H1 (cell line): ENCODE results near the gene BABAM2. TPM values are rescaled to one million over a fixed set of nuclear protein-coding genes. Genes with fewer than 3 reads are reported as not detected.
"Not testable (repeated sequence)": the region's sequence is repeated elsewhere in the genome, so short reads cannot be mapped to it uniquely, and the experiment has no call there.

Experiments used
- CTCF ChIA-PET: fragments of 300-600 bp; sonication (Branson Sonifier 250); formaldehyde crosslinking; loops from one replicate; lab custom pipeline; 2021; ENCODE audit not compliant: partially characterized antibody; lab: Charles Lee
- POLR2A ChIA-PET: fragments of 300-600 bp; sonication (Branson Sonifier 250); formaldehyde crosslinking; loops from one replicate; lab custom pipeline; 2021; ENCODE audit warnings: inconsistent platforms; ENCODE audit not compliant: partially characterized antibody; lab: Charles Lee
- DNase-seq, 2 experiments: peaks; one replicate each; pipeline versions ENCODE4 v3.0.0 to v3.0.0-alpha.2; 2010 to 2022; ENCODE audit warnings: low spot score in 2 of 2, low read depth in 1 of 2, mixed read lengths in 1 of 2
- FAIRE-seq: peaks from 2 replicates; lab custom pipeline; 2011; peaks lifted over from hg19 to GRCh38; lab: Jason Lieb, UNC
- H2AFZ ChIP-seq: 2 replicates; pipeline ENCODE4 v1.8.1; 2012; ENCODE audit warnings: low read length, inconsistent platforms
- H2AK5ac ChIP-seq: 2 replicates; pipeline ENCODE4 v1.6.1; 2013; ENCODE audit warnings: low read depth, low read length
- H2BK120ac ChIP-seq: replicated peaks from 2 replicates; pipeline ENCODE3; 2013; ENCODE audit warnings: low read depth, low read length, inconsistent platforms
- H2BK12ac ChIP-seq: 2 replicates; pipeline ENCODE4 v1.6.1; 2013; ENCODE audit warnings: low read depth, low read length
- H2BK15ac ChIP-seq: 2 replicates; pipeline ENCODE4 v1.6.1; 2013; ENCODE audit warnings: low read length
- H2BK20ac ChIP-seq: 2 replicates; pipeline ENCODE4 v1.6.1; 2013; ENCODE audit warnings: low read length
- H2BK5ac ChIP-seq: 2 replicates; pipeline ENCODE4 v1.6.1; 2013; ENCODE audit warnings: low read depth, low read length
- H3K14ac ChIP-seq: 2 replicates; pipeline ENCODE4 v1.6.1; 2013; ENCODE audit warnings: inconsistent platforms; ENCODE audit not compliant: insufficient read length
- H3K18ac ChIP-seq: 2 replicates; pipeline ENCODE4 v1.6.1; 2013; ENCODE audit warnings: low read length; ENCODE audit errors: extremely low read depth
- H3K23ac ChIP-seq: 2 replicates; pipeline ENCODE4 v1.6.1; 2013; ENCODE audit warnings: inconsistent platforms; ENCODE audit not compliant: insufficient read length
- H3K23me2 ChIP-seq: 2 replicates; pipeline ENCODE4 v1.6.1; 2013; ENCODE audit warnings: low read depth, low read length
- H3K27ac ChIP-seq: 2 replicates; pipeline ENCODE4 v1.6.1; 2011; ENCODE audit warnings: low read depth, low read length, inconsistent platforms
- H3K27me3 ChIP-seq, 4 experiments: replicated peaks in 1 of 4; 1 replicate in 1 of 4; 2 replicates in 3 of 4; pipeline versions ENCODE4 v1.6.1 to v1.8.1; 2011 to 2013; ENCODE audit warnings: low read length in 3 of 4, mild to moderate bottlenecking in 3 of 4, inconsistent platforms in 2 of 4, mixed read lengths in 2 of 4, moderate library complexity in 1 of 4; ENCODE audit not compliant: control insufficient read depth in 3 of 4, insufficient read depth in 3 of 4; ENCODE audit errors: extremely low read depth in 1 of 4
- H3K36me3 ChIP-seq, 4 experiments: 2 replicates each; pipeline versions ENCODE4 v1.6.1 to v1.8.1; 2011 to 2013; ENCODE audit warnings: mild to moderate bottlenecking in 4 of 4, low read length in 3 of 4, moderate library complexity in 2 of 4, control low read depth in 1 of 4, inconsistent platforms in 1 of 4; ENCODE audit not compliant: insufficient read depth in 4 of 4, control insufficient read depth in 2 of 4
- H3K4ac ChIP-seq: replicated peaks from 2 replicates; pipeline ENCODE3; 2013; ENCODE audit warnings: low read length, low read depth, mixed read lengths, inconsistent platforms; ENCODE audit not compliant: insufficient read length
- H3K4me1 ChIP-seq, 4 experiments: replicated peaks in 1 of 4; 1 replicate in 1 of 4; 2 replicates in 3 of 4; pipeline versions ENCODE4 v1.6.1 to v1.8.1; 2011 to 2013; ENCODE audit warnings: low read length in 3 of 4, inconsistent platforms in 2 of 4, mixed read lengths in 1 of 4; ENCODE audit not compliant: insufficient read depth in 4 of 4, control insufficient read depth in 3 of 4
- H3K4me2 ChIP-seq, 2 experiments: 2 replicates each; pipeline versions ENCODE4 v1.6.1 to v1.8.1; 2011 to 2013; ENCODE audit warnings: low read depth in 2 of 2, low read length in 2 of 2, control low read depth in 1 of 2, inconsistent platforms in 1 of 2, mild to moderate bottlenecking in 1 of 2; ENCODE audit not compliant: insufficient read depth in 1 of 2
- H3K4me3 ChIP-seq, 4 experiments: fragments of 200-600, 300-600 bp in 1 of 4; sonication (generic), shearing (Covaris generic), sonication (Bioruptor Twin) in 1 of 4; 2 replicates each; pipeline versions ENCODE4 v1.5.1 to v1.8.1; 2011 to 2016; ENCODE audit warnings: low read length in 4 of 4, low read depth in 3 of 4, control low read depth in 2 of 4, inconsistent platforms in 2 of 4, mild to moderate bottlenecking in 2 of 4, mixed read lengths in 1 of 4, moderate library complexity in 1 of 4; ENCODE audit not compliant: insufficient read depth in 2 of 4; ENCODE audit errors: extremely low read depth in 1 of 4
- H3K56ac ChIP-seq: replicated peaks from 2 replicates; pipeline ENCODE3; 2013; ENCODE audit warnings: low read depth, mild to moderate bottlenecking, mixed read lengths, low read length, inconsistent platforms; ENCODE audit not compliant: insufficient read length
- H3K79me1 ChIP-seq: 2 replicates; pipeline ENCODE4 v1.6.1; 2013; ENCODE audit warnings: low read depth, low read length, control low read depth
- H3K79me2 ChIP-seq, 2 experiments: 2 replicates each; pipeline versions ENCODE4 v1.6.1 to v1.8.1; 2012 to 2013; ENCODE audit warnings: low read length in 2 of 2, mild to moderate bottlenecking in 2 of 2, inconsistent platforms in 1 of 2; ENCODE audit not compliant: insufficient read depth in 2 of 2, control insufficient read depth in 1 of 2
- H3K9ac ChIP-seq, 4 experiments: replicated peaks in 1 of 4; 1 replicate in 1 of 4; 2 replicates in 3 of 4; pipeline versions ENCODE4 v1.6.1 to v1.8.1; 2011 to 2013; ENCODE audit warnings: low read depth in 3 of 4, low read length in 3 of 4, control low read depth in 2 of 4, mild to moderate bottlenecking in 2 of 4, moderate library complexity in 2 of 4, inconsistent platforms in 1 of 4; ENCODE audit errors: extremely low read depth in 1 of 4
- H3K9me3 ChIP-seq, 2 experiments: 2 replicates each; pipeline versions ENCODE4 v1.6.1 to v1.8.1; 2012 to 2013; ENCODE audit warnings: mild to moderate bottlenecking in 2 of 2, moderate library complexity in 2 of 2, control low read depth in 1 of 2, inconsistent platforms in 1 of 2, low read depth in 1 of 2, low read length in 1 of 2, mixed read lengths in 1 of 2; ENCODE audit not compliant: insufficient read depth in 2 of 2
- H4K20me1 ChIP-seq, 2 experiments: replicated peaks in 1 of 2; 2 replicates each; pipeline versions ENCODE3 to v1.8.1; 2011 to 2013; ENCODE audit warnings: inconsistent platforms in 2 of 2, low read length in 2 of 2, mild to moderate bottlenecking in 1 of 2; ENCODE audit not compliant: insufficient read depth in 2 of 2, control insufficient read depth in 1 of 2
- H4K5ac ChIP-seq: 2 replicates; pipeline ENCODE4 v1.6.1; 2013; ENCODE audit warnings: low read length, low read depth, mixed read lengths, inconsistent platforms; ENCODE audit not compliant: insufficient read length
- H4K8ac ChIP-seq: 2 replicates; pipeline ENCODE4 v1.8.0; 2013; ENCODE audit warnings: mild to moderate bottlenecking, moderate library complexity, low read length, inconsistent platforms; ENCODE audit not compliant: insufficient read depth; ENCODE audit errors: extremely low read depth
- H4K91ac ChIP-seq: replicated peaks from 2 replicates; pipeline ENCODE3; 2013; ENCODE audit warnings: low read length, mixed read lengths, inconsistent platforms; ENCODE audit not compliant: insufficient read length
- WGBS, 2 experiments: shearing (Covaris generic) in 1 of 2; methylation state at CpG; one replicate each; pipeline versions ENCODE4 v1.1.6 to v1.1.7; 2013 to 2015; ENCODE audit warnings: low lambda C conversion rate in 2 of 2, mixed read lengths in 2 of 2, inconsistent platforms in 1 of 2, low coverage in 1 of 2, missing lambda C conversion rate in 1 of 2; ENCODE audit not compliant: insufficient replicate concordance in 2 of 2, insufficient coverage in 1 of 2, insufficient read length in 1 of 2; ENCODE audit errors: extremely low coverage in 1 of 2, missing lambda C conversion rate in 1 of 2; 5-methylcytosine and 5-hydroxymethylcytosine counted together
- polyA plus RNA-seq, 7 experiments: library from polyadenylated mRNA; depleted of rRNA in 3 of 7; stranded (reverse) in 5 of 7; unstranded in 2 of 7; fragments of >200 nt in 5 of 7; fragments of 200-250 nt in 2 of 7; gene quantifications; 1 replicate in 5 of 7; 2 replicates in 1 of 7; 4 replicates in 1 of 7; pipeline versions ENCODE4 v1.2.1 to v1.2.3, GENCODE V29; 2011 to 2013; ENCODE audit warnings: missing spikeins in 2 of 7, mixed read lengths in 2 of 7
- total RNA-seq: library from RNA; stranded (reverse); fragmentation: NEBNext Ultra II Directional; extraction: Animal tissue kit (Norgen Biotek cat#: 25700); gene quantifications from 2 replicates; pipeline ENCODE4 v1.2.1, GENCODE V29; 2021

The BABAM2 gene
- total and polyA plus RNA-seq, 2 of the 8 experiments (the other 6 are each of a cell fraction or from before 2014, with no cell fraction given), result 15.8 to 20.9 TPM

GRCh38 chr2:28371728-28372127 lies 481.2 kb downstream of the BABAM2 start:
- DNase-seq, H3K79me1 ChIP-seq, POLR2A ChIA-PET, H4K8ac ChIP-seq, H3K4me3 ChIP-seq, H2BK20ac ChIP-seq, H4K20me1 ChIP-seq, H2BK120ac ChIP-seq, H2BK12ac ChIP-seq, H3K23ac ChIP-seq, H3K79me2 ChIP-seq, H3K27me3 ChIP-seq, H3K4ac ChIP-seq, H3K27ac ChIP-seq, H2AFZ ChIP-seq, H4K91ac ChIP-seq, H3K36me3 ChIP-seq, H3K4me1 ChIP-seq, H3K23me2 ChIP-seq, CTCF ChIA-PET, H3K56ac ChIP-seq, H4K5ac ChIP-seq, H3K14ac ChIP-seq, H3K9me3 ChIP-seq, H2AK5ac ChIP-seq, H2BK5ac ChIP-seq, H3K9ac ChIP-seq, H2BK15ac ChIP-seq, FAIRE-seq, H3K18ac ChIP-seq, H3K4me2 ChIP-seq: not testable (repeated sequence)
- WGBS, 2 experiments, result 95% methylated on average over 4 of the region's 4 CpGs; no CpG with 5 or more reads in 1 of the 2 experiments
